GM18507 (cell line): ENCODE measurements around the gene BCL2L2.

Experiments used
- DNase-seq: peaks from one replicate; pipeline ENCODE4 v3.0.0; 2011; ENCODE audit warnings: low read depth; ENCODE audit not compliant: insufficient read length; ENCODE audit errors: extremely low spot score
- FAIRE-seq: peaks from 2 replicates; lab custom pipeline; 2011; peaks lifted over from hg19 to GRCh38; lab: Jason Lieb, UNC

The BCL2L2 gene

DNA sequence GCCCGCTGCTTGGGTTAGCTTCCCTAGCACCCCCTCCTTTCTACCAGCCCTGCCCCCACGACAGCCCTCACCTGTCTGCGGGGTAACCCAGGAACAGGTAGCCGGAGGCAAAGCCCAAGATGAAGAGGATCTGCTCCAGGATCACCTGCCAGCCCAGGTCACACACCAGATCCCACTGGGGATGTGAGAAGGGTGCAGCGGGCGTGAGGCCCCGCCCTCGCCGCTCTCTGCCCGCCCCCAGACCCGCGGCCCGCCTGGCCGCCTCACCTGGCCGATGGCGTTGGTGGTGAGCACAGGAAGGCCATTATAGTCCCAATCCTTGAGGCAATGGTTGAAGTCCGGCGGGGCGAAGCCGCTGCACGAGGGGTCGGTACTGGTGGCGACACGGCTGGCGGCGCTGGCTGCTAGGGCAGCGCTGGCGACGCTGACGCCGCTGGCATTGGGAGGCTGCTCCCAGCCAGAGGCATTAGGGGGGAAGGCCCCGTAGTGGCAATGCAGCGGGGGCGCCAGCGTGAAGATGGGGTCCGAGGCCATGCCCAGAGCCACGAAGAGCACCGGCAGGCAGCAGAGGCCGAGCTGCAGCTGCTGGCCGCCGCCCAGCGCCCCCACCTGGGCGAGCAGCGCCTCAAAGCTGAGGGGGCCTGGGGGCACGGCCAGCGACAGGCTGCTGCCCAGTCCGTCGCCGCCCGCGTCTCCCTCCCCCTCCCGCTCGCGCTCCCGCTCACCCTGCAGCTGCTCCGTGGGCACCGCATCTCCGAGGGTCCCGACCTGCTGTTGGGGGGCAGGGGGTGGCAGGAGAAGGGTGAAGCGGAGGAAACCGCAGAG is 45.3 kb downstream of the BCL2L2 start:
- FAIRE-seq (no peak), DNase-seq (no peak)

DNA sequence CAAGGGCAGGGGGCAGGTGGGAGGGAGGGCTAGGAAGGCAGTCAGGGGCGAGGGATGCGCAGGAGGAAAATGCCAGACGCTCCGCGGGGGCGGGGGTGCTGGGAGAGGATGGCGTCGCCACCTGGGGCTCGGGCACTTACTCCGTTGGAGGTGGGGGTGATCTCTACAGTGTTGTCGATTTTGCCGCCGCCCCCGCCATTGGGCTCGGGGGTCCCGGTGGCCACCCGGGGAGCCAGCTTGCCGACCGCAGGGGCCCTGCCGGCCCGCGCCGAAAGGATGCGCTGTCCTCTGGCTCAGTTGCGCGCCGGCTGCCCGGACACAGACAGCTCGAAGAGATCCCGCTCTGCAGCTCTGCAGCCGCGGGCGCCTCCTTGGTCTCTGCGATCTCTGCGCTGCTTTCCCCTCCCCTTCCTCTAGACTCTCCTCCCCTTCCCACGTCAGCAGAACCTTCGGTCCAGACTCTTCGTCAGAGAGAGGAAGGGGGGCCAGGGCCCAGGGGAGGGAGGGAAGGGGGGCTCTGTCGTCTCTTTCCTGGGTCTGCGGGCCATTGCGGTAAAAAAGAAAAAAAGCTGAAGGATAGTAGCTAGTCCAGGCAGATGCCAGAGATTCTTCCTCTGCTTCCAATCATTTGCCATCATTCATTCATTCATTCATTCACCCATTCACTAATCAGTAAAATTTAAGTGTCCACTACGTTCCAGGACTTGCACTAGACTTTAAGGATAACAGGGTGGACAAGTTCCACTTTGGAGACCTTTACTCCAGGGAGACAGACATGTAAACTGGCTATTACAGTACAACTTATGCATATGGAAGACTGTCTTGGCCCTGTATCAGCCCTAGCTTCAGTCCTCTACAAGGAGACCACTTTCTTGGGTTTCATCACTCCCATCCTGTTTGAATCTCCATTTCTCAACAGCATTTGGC is 46.1 kb downstream of the BCL2L2 start, which contains the start of gene SLC22A17:
Gene SLC22A17, minus strand, starts transcription at position 382 of the 927 bp plus-strand sequence.
- DNase-seq, result no peak
- FAIRE-seq, result no peak

- FAIRE-seq, result no peak
- no peak for DNase-seq
Measured at GRCh38 chr14:23353433-23353780, 46.8 kb downstream of the BCL2L2 start.

DNA sequence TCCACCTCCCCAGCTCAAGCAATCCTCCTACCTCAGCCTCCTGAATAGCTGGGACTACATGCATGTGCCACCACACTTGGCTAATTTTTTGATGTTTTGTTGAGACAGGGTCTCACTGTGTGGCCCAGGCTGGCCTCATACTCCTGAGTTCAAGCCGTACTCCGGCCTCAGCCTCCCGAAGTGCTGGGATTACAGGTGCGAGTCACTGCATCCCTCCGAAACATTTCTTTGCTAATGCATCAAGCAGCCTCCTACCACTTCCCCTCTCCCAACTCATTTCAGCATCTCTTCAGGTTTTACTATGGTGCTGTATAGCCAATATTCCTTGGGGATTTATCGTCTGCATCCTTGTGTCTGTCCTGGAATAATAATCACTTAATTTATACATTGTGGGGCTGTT is 48.4 kb downstream of the BCL2L2 start:
- FAIRE-seq, result no peak
- DNase-seq, result no peak

DNA sequence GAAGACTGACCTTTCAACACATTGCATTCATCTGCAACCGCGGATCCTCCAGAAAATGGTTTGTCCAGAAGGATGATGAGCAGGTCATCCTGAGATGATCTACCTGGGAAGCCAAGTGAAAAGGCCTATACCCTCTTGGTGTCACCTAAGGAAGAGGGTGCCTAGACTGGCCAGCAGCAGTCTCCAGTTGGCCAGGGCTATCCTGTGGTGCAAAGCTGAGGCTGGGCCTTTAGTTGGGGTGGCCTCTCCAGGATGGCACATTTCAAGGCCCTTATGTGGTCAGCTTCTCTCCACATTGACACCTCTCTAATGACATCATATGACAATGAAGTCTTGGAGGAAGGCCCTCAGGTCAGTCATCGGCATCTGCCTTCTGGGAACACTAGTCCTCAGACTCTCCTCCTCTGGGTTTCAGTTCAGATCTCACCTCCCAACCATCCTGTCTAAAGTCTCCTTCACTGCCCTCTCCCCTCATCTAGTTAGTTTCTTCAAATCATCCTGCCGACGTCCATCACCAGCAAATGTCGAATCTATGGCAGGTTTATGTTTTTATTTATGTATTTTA is 49.3 kb downstream of the BCL2L2 start:
- FAIRE-seq (no peak), DNase-seq (no peak)

- DNase-seq (no peak), FAIRE-seq (no peak)
Measured at GRCh38 chr14:23356662-23357061, 50.0 kb downstream of the BCL2L2 start.

- no peak for FAIRE-seq
- DNase-seq, result no peak
Measured at GRCh38 chr14:23357261-23357660, 50.6 kb downstream of the BCL2L2 start.

- DNase-seq (no peak), FAIRE-seq (no peak)
Measured at GRCh38 chr14:23358042-23358441, 51.4 kb downstream of the BCL2L2 start.

GRCh38 chr14:23358553-23359166 is 52.0 kb downstream of the BCL2L2 start:
- DNase-seq (no peak), FAIRE-seq (no peak)

DNA sequence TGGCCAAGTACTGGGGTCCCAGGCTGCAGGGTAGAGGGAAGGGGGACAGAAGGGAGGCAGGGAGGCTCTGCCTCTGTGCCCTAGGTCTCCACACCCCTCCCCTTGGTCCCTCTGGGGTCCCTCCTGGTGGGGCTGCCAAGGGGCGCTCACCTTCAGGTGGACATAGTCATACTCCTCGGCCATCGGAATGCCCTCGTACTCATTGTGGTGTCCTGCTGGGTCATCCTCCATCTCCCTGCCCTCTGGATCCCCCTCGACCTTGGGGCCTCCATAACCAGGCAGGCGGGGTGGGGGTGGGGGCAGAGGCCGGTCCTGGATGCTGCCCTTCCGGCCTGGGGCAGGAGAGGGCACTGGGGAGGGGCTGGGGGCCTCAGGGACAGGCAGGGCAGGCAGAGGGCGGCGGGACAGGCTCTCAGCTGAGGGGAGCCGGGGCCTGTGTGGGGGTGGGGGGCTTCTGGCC is 52.6 kb downstream of the BCL2L2 start:
- DNase-seq, result no peak
- FAIRE-seq, result no peak

DNA sequence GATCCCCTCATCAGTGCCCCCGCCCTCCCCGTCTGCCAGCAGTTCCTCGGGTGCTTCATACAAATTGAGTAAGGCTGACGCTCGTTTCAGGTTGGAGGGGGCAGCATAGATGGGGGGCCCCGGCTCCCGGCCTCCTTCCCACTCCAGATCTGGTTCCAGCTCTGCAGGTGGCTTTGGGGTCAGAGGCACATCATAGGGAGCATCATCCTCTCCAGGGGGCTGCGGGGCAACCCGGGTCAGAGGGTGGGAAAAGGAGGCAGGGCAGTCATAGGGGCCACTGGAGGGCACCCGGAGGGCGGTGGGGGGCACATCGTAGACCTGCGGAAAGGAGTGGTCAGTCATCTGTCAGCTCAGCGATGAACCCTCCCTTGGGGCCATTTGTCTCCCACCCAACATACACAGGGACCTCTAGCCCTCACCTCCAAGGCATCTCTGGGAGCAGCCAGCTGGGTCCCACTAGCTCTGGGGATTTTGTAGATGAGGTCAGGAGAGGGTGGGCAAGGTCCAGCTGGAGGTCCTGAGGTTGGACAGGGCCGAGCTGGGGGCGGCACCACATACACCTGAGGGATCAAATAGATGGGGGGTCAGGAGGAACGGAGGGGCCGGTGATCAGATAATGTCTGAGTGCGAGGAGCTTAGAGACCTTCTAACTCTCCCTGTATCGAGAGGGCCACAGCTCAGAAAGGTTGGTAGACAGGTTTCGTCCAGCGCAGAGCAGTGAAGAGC is 53.3 kb downstream of the BCL2L2 start:
- no peak for FAIRE-seq
- no peak for DNase-seq

- no peak for DNase-seq
- FAIRE-seq, result no peak
Measured at GRCh38 chr14:23360496-23360895, 53.9 kb downstream of the BCL2L2 start.

DNA sequence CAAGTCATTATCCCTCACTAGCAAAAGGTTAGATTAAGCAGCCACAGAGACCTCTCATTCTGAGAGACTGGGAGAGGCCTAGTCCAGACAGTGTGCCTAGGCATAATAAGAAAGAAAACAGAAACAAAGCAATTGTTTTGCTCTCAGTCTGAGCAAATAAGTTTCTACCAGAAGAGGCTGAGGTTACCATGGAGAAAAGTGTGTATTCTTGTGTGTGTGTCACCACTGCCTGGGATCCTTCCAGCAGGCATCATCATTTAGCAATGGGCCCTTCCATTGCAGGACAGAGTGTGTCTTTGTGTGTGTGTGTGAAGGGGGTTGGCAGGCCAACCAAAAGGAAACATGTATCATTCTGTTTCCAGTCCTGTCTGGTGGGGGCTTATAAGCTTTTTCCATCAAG is 54.7 kb downstream of the BCL2L2 start:
- FAIRE-seq (no peak), DNase-seq (no peak)
